Stimulated activated CD8-positive, alpha-beta memory T cell treated with anti-CD3 and anti-CD28 coated beads, Interleukin-15, amount 100 ng/mL, for 1 hour (primary cell): Measurements from ENCODE around the gene SBK1.
"Not testable (repeated sequence)": the region's sequence is repeated elsewhere in the genome, so short reads cannot be mapped to it uniquely, and the experiment has no call there.

Source experiments
- DNase-seq: peaks from one replicate; pipeline ENCODE4 v3.0.0-alpha.2; 2020; ENCODE audit warnings: low read depth

Gene SBK1

DNA sequence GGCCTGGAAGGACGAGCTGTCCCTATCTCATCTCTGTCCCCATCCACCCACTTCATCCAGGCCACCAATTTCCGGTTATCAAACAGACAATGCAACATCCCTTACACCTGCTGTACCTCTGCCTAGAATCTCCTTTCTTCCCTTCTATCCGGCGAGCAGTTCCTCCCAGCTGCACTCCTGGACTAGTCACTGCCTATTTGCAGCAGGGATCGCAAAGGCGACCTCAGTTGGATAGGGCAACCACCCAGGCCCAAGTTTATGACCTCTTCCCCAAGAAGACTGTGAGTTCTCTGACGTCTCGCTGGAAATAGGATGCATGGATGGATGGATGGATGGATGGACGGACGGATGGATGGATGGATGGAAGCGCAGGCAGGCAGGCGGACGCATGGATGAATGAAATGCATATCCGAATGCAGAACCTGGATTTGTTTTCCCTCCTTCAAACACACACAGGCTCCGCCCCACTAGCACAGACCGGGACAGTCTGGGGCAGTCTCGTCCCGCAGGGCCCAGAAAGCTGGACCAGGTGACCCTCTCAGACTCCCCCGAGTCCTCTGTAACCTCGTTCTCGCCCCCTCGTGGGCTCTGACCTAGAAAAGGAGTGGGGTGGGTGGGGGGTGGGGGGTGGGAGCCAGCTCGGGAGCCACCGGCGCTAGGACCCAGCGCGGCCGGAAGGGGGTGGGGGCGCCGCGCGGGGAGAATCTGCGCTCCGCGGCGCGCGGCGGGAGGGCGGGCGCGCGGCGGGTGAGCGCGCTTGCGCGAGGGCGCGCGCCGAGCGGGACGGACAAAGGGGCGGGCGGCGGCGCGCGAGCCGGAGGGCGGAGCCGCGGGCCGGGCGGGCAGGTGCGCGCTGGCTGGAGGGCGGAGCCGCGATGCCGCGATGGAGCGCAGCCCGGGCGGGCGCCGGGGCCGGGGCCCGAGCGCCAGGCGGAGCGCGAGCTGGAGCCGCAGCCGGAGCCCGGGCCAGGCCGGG is at the start of gene SBK1:
Gene SBK1 (plus strand): TSS at position 875 of the 976 bp plus-strand sequence. CDS start 24,867 bp downstream, outside the sequence.
- DNase-seq: peak; percentile 55

GRCh38 chr16:28249483-28249882 is 42.8 kb upstream of the SBK1 start:
- not testable (repeated sequence) for DNase-seq

- DNase-seq: no peak
Measured at GRCh38 chr16:28250999-28251398, 41.3 kb upstream of the SBK1 start.

GRCh38 chr16:28254158-28254557 is 38.2 kb upstream of the SBK1 start:
- no peak for DNase-seq

- DNase-seq: no peak
Measured at GRCh38 chr16:28255838-28256237, 36.5 kb upstream of the SBK1 start.

GRCh38 chr16:28257256-28257655 is 35.1 kb upstream of the SBK1 start:
- no peak for DNase-seq

- DNase-seq: no peak
Measured at GRCh38 chr16:28258567-28258966, 33.8 kb upstream of the SBK1 start.

DNA sequence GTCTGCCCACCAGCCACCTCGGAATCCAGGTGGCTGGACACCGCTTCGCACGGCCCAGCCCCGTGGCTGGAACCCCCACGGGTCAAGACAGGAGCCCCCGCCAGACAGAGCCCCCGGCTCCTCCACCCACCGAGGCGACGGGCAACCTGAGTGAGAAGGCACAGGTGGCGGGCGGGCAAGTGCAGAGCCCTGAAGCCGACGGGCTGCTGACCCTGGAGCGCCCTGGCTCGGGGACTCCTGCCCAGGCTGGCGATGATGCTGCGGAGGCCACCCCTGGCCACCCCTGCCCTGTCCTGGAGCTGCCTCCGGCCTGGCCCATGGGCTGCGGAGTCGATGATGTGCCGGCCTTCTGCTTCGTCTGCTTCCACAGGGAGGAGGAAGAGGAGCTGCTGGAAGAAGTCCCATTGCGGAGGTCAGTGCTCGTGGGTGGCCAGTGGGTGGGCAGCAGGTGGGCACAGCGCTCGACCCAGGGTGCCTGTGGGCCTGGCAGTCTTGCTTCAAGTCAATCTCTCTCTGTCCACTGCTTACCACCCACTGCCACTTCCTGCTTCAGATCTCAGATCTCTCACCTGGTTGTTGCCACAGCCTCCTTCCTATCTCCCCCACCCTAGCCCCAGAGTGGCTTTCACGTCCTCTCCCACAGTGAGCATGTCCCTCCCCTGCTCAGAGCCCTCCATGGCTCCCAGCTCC is 33.1 kb upstream of the SBK1 start:
- no peak for DNase-seq

DNA sequence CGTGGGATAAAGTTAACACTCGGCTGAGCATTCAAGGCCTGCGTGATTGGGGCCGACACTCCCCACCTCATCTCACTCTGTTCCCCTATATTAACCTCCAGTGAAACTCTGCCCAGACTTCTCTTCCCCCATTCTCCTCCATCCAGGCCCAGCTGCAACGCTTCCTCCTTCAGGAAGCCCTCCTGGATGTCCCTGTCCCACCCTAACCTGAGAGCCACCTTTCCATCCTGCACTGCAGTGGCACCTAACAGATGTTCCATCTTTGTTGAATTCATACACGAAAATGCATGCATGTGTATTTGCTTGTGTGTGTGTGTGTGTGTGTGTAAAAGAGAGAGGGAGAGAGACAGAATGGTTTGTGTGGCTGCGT is 32.6 kb upstream of the SBK1 start:
- no peak for DNase-seq

GRCh38 chr16:28260193-28260592 is 32.1 kb upstream of the SBK1 start:
- DNase-seq: no peak

DNA sequence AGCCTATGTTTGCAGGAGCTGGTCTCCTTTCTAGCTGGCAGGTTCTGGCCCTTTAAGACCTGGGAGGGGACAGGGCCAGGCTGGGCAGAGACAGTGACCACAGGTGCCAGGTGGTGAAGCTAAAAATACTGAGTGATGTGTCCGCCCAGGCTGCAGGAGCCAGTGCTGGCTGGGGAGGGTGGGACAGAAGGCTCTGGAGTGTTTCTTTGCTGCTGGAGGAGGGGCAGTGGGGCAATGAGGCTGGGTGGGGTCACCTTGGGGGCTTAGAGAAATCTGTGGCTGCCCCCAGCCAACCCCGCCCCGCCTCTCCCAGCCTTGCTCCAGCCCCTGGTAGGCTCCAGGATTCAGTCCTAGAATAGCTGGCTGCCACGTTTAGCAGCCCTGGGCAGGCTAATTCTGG is 30.4 kb upstream of the SBK1 start:
- no peak for DNase-seq

DNA sequence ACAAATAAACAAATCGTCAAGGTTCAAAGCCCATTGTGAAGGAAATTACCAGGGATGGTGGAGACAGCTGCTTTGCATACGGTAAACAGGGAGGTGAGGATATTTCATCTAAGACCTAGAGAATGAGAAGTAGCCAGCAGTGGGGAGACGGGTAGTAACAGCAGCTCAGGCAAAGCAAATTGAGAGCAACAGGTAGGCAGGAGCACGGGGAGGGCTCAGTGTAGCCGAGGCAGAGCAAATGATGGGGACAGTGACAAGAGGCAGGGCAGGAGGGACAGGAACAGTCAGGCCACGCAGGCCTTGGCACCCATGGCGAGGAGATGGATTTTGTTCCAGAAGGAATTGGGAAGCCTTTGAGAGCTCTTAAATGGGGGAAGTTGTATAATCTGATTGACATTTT is 29.0 kb upstream of the SBK1 start:
- no peak for DNase-seq

DNA sequence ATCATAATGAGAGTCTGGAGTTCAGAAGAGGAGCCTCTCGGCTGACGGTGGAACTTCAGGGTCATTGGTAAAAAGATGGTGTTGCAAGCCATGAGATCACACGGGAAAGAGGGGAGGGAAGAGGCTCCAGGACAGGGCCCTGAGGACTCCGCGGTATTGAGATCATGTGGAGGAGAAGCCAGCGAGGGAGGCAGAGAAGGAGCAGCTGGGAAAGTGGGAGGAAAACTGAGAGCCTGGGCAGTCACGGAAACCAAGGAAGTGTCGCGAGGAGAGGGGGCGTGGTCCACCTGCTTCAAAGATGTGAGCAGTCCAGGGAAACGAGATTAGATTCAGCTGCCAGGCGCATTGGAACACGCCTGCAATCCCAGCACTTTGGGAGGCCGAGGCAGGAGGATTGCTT is 27.7 kb upstream of the SBK1 start:
- no peak for DNase-seq

DNA sequence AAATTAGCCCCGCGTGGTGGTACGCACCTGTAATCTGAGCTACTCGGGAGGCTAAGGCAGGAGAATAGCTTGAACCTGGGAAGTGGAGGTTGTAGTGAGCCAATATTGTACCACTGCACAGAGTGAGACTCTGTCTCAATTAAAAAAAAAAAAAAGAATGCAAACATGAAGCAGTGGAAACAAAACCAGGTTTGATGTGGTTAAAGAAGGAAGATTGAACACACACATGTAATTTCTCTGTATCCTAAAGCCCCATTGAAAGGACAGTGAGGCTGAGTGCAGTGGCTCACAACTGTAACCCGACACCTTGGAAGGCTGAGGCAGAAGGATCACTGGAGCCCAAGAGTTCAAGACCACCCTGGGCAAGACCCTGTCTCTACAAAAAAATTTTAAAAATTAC is 26.5 kb upstream of the SBK1 start:
- no peak for DNase-seq

- no peak for DNase-seq
Measured at GRCh38 chr16:28267356-28267755, 25.0 kb upstream of the SBK1 start.

DNA sequence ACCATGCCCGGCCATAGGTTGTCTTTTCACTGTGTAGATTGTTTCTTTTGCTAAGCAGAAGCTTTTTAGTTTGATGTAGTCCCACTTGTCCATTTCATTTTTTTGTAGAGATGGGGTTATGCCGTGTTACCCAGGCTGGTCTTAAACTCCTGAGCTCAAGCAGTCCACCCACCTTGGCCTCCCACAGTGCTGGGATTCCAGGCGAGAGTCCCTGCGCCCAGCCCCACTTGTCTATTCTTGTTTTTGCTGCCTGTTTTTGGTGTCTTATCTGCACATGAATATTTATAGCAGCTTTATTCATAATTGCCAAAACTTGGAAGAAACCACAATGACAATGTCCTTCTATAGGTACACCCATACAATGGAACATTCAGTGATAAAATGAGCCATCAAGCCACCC is 18.8 kb upstream of the SBK1 start:
- no peak for DNase-seq

- no peak for DNase-seq
Measured at GRCh38 chr16:28274676-28275075, 17.6 kb upstream of the SBK1 start.

GRCh38 chr16:28276301-28276700 is 16.0 kb upstream of the SBK1 start:
- DNase-seq: no peak

GRCh38 chr16:28277537-28278388 is 14.6 kb upstream of the SBK1 start:
- DNase-seq: peak; percentile 79

GRCh38 chr16:28279006-28279405 is 13.3 kb upstream of the SBK1 start:
- no peak for DNase-seq

DNA sequence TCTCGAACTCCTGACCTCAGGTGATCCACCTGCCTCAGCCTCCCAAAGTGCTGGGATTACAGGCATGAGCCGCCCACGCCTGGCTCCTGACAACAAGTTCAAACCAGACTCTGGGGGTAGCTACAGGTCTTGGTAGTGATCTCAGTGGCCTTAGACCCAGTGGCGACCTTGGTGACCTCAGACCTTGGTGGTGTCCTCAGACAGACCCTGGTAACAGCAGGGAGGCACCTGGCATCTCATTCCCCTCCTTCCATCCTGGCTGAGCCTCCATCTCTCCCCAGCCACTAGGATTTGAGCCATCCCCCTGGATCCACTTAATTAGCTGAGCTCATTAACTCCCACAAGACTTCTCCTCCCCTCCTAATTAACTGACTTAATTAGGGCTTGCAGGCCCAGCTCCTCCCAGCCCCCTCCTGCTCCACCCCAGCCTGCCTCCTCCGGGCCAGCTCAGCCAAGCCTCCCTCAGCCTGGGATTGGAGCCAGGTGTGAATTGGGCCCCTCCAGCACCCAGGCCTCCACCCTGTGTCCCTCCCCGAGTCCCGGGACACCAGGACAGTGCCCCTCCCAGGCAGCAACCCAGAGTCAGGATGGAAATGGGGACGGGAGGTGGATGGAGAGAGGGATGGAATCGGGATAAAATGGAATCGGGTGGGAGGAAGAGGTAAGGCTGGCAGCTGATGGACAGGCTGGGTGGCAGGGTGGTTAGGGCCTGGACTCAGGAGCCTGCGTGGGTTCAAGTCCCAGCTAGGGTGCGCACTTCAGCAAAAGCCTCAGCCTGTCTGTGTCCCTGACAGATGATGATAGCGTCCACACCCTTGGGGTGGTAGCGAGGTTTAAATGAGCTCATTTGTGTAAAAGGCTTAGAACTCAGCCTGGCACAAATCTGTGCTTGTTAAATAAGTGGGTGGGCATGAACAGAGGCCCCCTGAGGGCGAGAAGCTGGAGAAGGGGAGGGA is 11.2 kb upstream of the SBK1 start:
- DNase-seq: no peak
